RWPE2 (cell line): ENCODE measurements around the gene GAGE12J.
A peak's percentile ranks its signal among the peaks of the same experiment; 100 is the strongest.
"Not testable (repeated sequence)": the region's sequence is repeated elsewhere in the genome, so short reads cannot be mapped to it uniquely, and the experiment has no call there.

Experiments
- ATAC-seq: fragments of 200-7000 bp; cut with Tn5 transposase; 3 replicates; pipeline ENCODE4 v1.9.1; 2021; ENCODE audit warnings: low read depth
- DNase-seq: peaks from one replicate; pipeline ENCODE4 v3.0.0-alpha.2; 2020; ENCODE audit warnings: low spot score
- H3K27ac ChIP-seq: fragments of 450-650 bp; 2 replicates; pipeline ENCODE4 v1.5.1; 2017; ENCODE audit warnings: mild to moderate bottlenecking; ENCODE audit not compliant: poor library complexity, severe bottlenecking
- H3K27me3 ChIP-seq: fragments of 250-450 bp; sonication (Bioruptor Pico); 2 replicates; pipeline ENCODE4 v1.5.1; 2021; ENCODE audit warnings: mild to moderate bottlenecking, moderate library complexity; ENCODE audit not compliant: insufficient read depth, poor library complexity, severe bottlenecking
- H3K36me3 ChIP-seq: fragments of 250-450 bp; sonication (Bioruptor Pico); 2 replicates; pipeline ENCODE4 v1.5.1; 2020; ENCODE audit warnings: low read depth, mild to moderate bottlenecking, moderate library complexity
- H3K4me1 ChIP-seq: fragments of 250-450 bp; sonication (Bioruptor Pico); 2 replicates; pipeline ENCODE4 v1.5.1; 2021; ENCODE audit warnings: mild to moderate bottlenecking, moderate library complexity; ENCODE audit not compliant: insufficient read depth, poor library complexity, severe bottlenecking
- H3K4me3 ChIP-seq: fragments of 250-450 bp; sonication (Bioruptor Pico); 2 replicates; pipeline ENCODE4 v1.5.1; 2021; ENCODE audit warnings: mild to moderate bottlenecking, moderate library complexity; ENCODE audit not compliant: severe bottlenecking
- H3K9me3 ChIP-seq: fragments of 250-450 bp; sonication (Bioruptor Pico); 2 replicates; pipeline ENCODE4 v1.5.1; 2021; ENCODE audit warnings: mild to moderate bottlenecking, moderate library complexity; ENCODE audit not compliant: severe bottlenecking
- CTCF ChIP-seq: fragments of 450-650 bp; IDR thresholded peaks from one replicate; pipeline ENCODE4 v1.5.1; 2017; ENCODE audit warnings: mild to moderate bottlenecking, moderate library complexity; ENCODE audit not compliant: poor library complexity, severe bottlenecking

Gene GAGE12J

GRCh38 chrX:49308604-49309269 is 13.1 kb upstream of the GAGE12J start:
- Histone ChIP-seq H3K4me3 (no peak overlapping the region), H3K27me3 (no peaks in the 10 kb centered on the region), H3K9me3 (no peaks in the 10 kb centered on the region), H3K4me1 (no peaks in the 10 kb centered on the region), H3K27ac (no peak overlapping the region), H3K36me3 (no peaks in the 10 kb centered on the region)
- no peak for ATAC-seq
- no peak for TF ChIP-seq CTCF
- DNase-seq = no peak

- TF ChIP-seq CTCF = no peak
- peak; percentile 61 for ATAC-seq
Measured at GRCh38 chrX:49309401-49309981, 12.3 kb upstream of the GAGE12J start.

GRCh38 chrX:49310371-49310770 is 11.5 kb upstream of the GAGE12J start:
- Histone ChIP-seq H3K27ac (no peak overlapping the region), H3K4me1 (no peaks in the 10 kb centered on the region), H3K27me3 (no peaks in the 10 kb centered on the region), H3K4me3 (no peak overlapping the region), H3K9me3 (no peaks in the 10 kb centered on the region), H3K36me3 (no peaks in the 10 kb centered on the region)
- TF ChIP-seq CTCF = no peak
- ATAC-seq = no peak
- DNase-seq = no peak

More at GRCh38 chrX:49309401-49309981, 12.3 kb upstream of the GAGE12J start:
- no peaks in the 10 kb centered on the region for H3K36me3 ChIP-seq
- DNase-seq = no peak
- H3K27ac ChIP-seq = no peak overlapping the region
- H3K4me3 ChIP-seq = peak overlapping the region; percentile 2
- no peaks in the 10 kb centered on the region for H3K27me3 ChIP-seq
- H3K4me1 ChIP-seq = no peaks in the 10 kb centered on the region
- no peaks in the 10 kb centered on the region for H3K9me3 ChIP-seq

- no peak overlapping the region for H3K27ac ChIP-seq
- no peaks in the 10 kb centered on the region for H3K36me3 ChIP-seq
- DNase-seq (no peak), ATAC-seq (no peak)
- no peaks in the 10 kb centered on the region for H3K27me3 ChIP-seq
- TF ChIP-seq CTCF = no peak
- no peaks in the 10 kb centered on the region for H3K9me3 ChIP-seq
- no peak overlapping the region for H3K4me3 ChIP-seq
- H3K4me1 ChIP-seq = no peaks in the 10 kb centered on the region
Measured at GRCh38 chrX:49312176-49312575, 9.7 kb upstream of the GAGE12J start.

GRCh38 chrX:49316085-49316484 is 5.8 kb upstream of the GAGE12J start:
- Histone ChIP-seq H3K27ac (no peak overlapping the region), H3K4me3 (no peak overlapping the region), H3K4me1 (no peaks in the 10 kb centered on the region), H3K27me3 (no peaks in the 10 kb centered on the region), H3K9me3 (no peaks in the 10 kb centered on the region), H3K36me3 (no peaks in the 10 kb centered on the region)
- DNase-seq = no peak
- ATAC-seq = no peak
- TF ChIP-seq CTCF = no peak

GRCh38 chrX:49322266-49322665 is 429 bp downstream of the GAGE12J start:
- not testable (repeated sequence) for H3K27ac ChIP-seq, H3K4me3 ChIP-seq, H3K27me3 ChIP-seq, H3K9me3 ChIP-seq, DNase-seq, ATAC-seq, H3K4me1 ChIP-seq, H3K36me3 ChIP-seq

- ATAC-seq, H3K4me1 ChIP-seq, H3K27me3 ChIP-seq, H3K36me3 ChIP-seq, H3K9me3 ChIP-seq, DNase-seq, H3K27ac ChIP-seq, H3K4me3 ChIP-seq: not testable (repeated sequence)
Measured at GRCh38 chrX:49323735-49324134, 1.9 kb downstream of the GAGE12J start.
